ENCODE results near the gene RBPMS2. TPM values are rescaled to one million over a fixed set of nuclear protein-coding genes. Genes with fewer than 3 reads are reported as not detected.
A peak's percentile ranks its signal among the peaks of the same experiment; 100 is the strongest.

The RBPMS2 gene
- total RNA-seq, 4 donors from 2014 or later: 0.22 to 5.4 (median 1.8) TPM

- Histone ChIP-seq H3K36me3 (no peaks in the 10 kb centered on the region), H3K4me3 (no peak overlapping the region), H3K4me1 (peaks cover 5 to 95% (median 66%) of the 10 kb centered on the region in 4 donors), H3K27ac (peak overlapping the region in 3 of 4 donors; percentile 17 to 95 (median 93)), H3K9me3 (no peaks in the 10 kb centered on the region), H3K27me3 (no peaks in the 10 kb centered on the region)
- TF ChIP-seq CTCF (IDR thresholded peaks at IDR 0.05): no peak
- no peak for TF ChIP-seq POLR2A (IDR thresholded peaks at IDR 0.05)
- no peak for TF ChIP-seq EP300 (IDR thresholded peaks at IDR 0.05)
- DNase-seq (ENCODE audit: low spot score in 2 of 2): no peak
- 38 to 55% methylated on average over 3 of the region's 3 CpGs for WGBS, 2 donors
Measured at GRCh38 chr15:64697911-64698369, 77.4 kb downstream of the RBPMS2 start.

- Histone ChIP-seq H3K4me1 (peaks cover 6 to 99% (median 66%) of the 10 kb centered on the region in 4 donors), H3K36me3 (peaks cover 0 to 3% (median 0%) of the 10 kb centered on the region in 3 donors), H3K27me3 (no peaks in the 10 kb centered on the region), H3K27ac (peak overlapping the region in 2 of 4 donors; percentile 77 to 93), H3K4me3 (no peak overlapping the region), H3K9me3 (no peaks in the 10 kb centered on the region)
- TF ChIP-seq EP300 (IDR thresholded peaks at IDR 0.05) (no peak), POLR2A (IDR thresholded peaks at IDR 0.05) (no peak), CTCF (IDR thresholded peaks at IDR 0.05) (no peak)
- no peak for DNase-seq (ENCODE audit: low spot score in 2 of 2)
- 83 to 88% methylated on average over 3 of the region's 3 CpGs for whole genome bisulfite sequencing, 2 donors
Measured at GRCh38 chr15:64696481-64696880, 78.9 kb downstream of the RBPMS2 start.

- peaks cover 6 to 99% (median 65%) of the 10 kb centered on the region in 4 donors for H3K4me1 ChIP-seq
- 61 to 63% methylated on average over 6 of the region's 6 CpGs for WGBS, 2 donors
- H3K4me3 ChIP-seq: no peak overlapping the region
- TF ChIP-seq EP300 (IDR thresholded peaks at IDR 0.05): peak in 1 of 2 donors; percentile 48
- TF ChIP-seq CTCF (IDR thresholded peaks at IDR 0.05): no peak
- TF ChIP-seq POLR2A (IDR thresholded peaks at IDR 0.05): no peak
- H3K36me3 ChIP-seq: peaks cover 0 to 11% (median 0%) of the 10 kb centered on the region in 3 donors
- no peaks in the 10 kb centered on the region for H3K9me3 ChIP-seq
- H3K27me3 ChIP-seq: no peaks in the 10 kb centered on the region
- DNase-seq (ENCODE audit: low spot score in 2 of 2): no peak
- H3K27ac ChIP-seq: peak overlapping the region in 2 of 4 donors; percentile 77 to 93
Measured at GRCh38 chr15:64695561-64695992, 79.8 kb downstream of the RBPMS2 start.

GRCh38 chr15:64694816-64695215, 80.6 kb downstream of the RBPMS2 start:
- no peak for DNase-seq (ENCODE audit: low spot score in 2 of 2)
- H3K4me3 ChIP-seq: no peak overlapping the region
- peak overlapping the region in 2 of 4 donors; percentile 77 to 88 for H3K27ac ChIP-seq
- peaks cover 6 to 99% (median 58%) of the 10 kb centered on the region in 4 donors for H3K4me1 ChIP-seq
- peaks cover 0 to 18% (median 3%) of the 10 kb centered on the region in 3 donors for H3K36me3 ChIP-seq
- 35 to 38% methylated on average over 2 of the region's 2 CpGs for WGBS, 2 donors
- no peaks in the 10 kb centered on the region for H3K9me3 ChIP-seq
- TF ChIP-seq POLR2A (IDR thresholded peaks at IDR 0.05) (no peak), CTCF (IDR thresholded peaks at IDR 0.05) (no peak), EP300 (IDR thresholded peaks at IDR 0.05) (no peak)
- H3K27me3 ChIP-seq: no peaks in the 10 kb centered on the region

- Histone ChIP-seq H3K27me3 (no peaks in the 10 kb centered on the region), H3K36me3 (peaks cover 4 to 35% (median 11%) of the 10 kb centered on the region in 3 donors), H3K27ac (peak overlapping the region; percentile 8 to 88 (median 68)), H3K4me3 (no peak overlapping the region), H3K9me3 (no peaks in the 10 kb centered on the region), H3K4me1 (peaks cover 6 to 85% (median 46%) of the 10 kb centered on the region in 4 donors)
- WGBS, 2 donors: 7 to 12% methylated on average over 5 of the region's 5 CpGs
- TF ChIP-seq EP300 (IDR thresholded peaks at IDR 0.05) (peak in 1 of 2 donors; percentile 66), CTCF (IDR thresholded peaks at IDR 0.05) (no peak)
- DNase-seq (ENCODE audit: low spot score in 2 of 2): peak in 1 of 2 donors; percentile 28
Measured at GRCh38 chr15:64693134-64693533, 82.3 kb downstream of the RBPMS2 start.
